Cardiac muscle cell (in vitro differentiated cells and primary cell): Measurements from ENCODE around the gene CCNK. TPM values are rescaled to one million over a fixed set of nuclear protein-coding genes. Genes with fewer than 3 reads are reported as not detected.

Source experiments
- DNase-seq, 2 donors: peaks; one replicate each; pipeline versions ENCODE4 v3.0.0 to v3.0.0-alpha.2; 2010 to 2017; ENCODE audit warnings: low read depth in 1 of 2, low spot score in 1 of 2
- H3K27ac ChIP-seq: fragments of 200-600 bp; sonication (generic); 2 replicates; pipeline ENCODE4 v1.5.1; 2016
- H3K27me3 ChIP-seq: fragments of 200-600 bp; sonication (generic); 2 replicates; pipeline ENCODE4 v1.6.0; 2016; ENCODE audit warnings: control low read depth
- H3K36me3 ChIP-seq: fragments of 200-600 bp; sonication (generic); 2 replicates; pipeline ENCODE4 v1.5.1; 2016; ENCODE audit warnings: control low read depth
- H3K4me1 ChIP-seq: fragments of 200-600 bp; sonication (generic); 2 replicates; pipeline ENCODE4 v1.8.1; 2017; ENCODE audit warnings: low read depth, mild to moderate bottlenecking, mixed run types
- H3K4me3 ChIP-seq: fragments of 200-600 bp; sonication (generic); 2 replicates; pipeline ENCODE4 v1.5.1; 2016; ENCODE audit warnings: mild to moderate bottlenecking
- H3K9me3 ChIP-seq: fragments of 200-600 bp; sonication (generic); 2 replicates; pipeline ENCODE4 v1.5.1; 2017; ENCODE audit warnings: low read depth, mild to moderate bottlenecking, control low read depth
- CTCF ChIP-seq: IDR thresholded peaks from 2 replicates; pipeline ENCODE4 v1.5.1; 2012; ENCODE audit warnings: low read depth, mild to moderate bottlenecking, low read length
- polyA plus RNA-seq: library from polyadenylated mRNA; unstranded; fragments of >200 nt; fragmentation: Nextera tagmentation; extraction: Ambion mirVana; gene quantifications from 2 replicates; pipeline ENCODE4 v1.2.1, GENCODE V29; 2016
- total RNA-seq: library from RNA; depleted of rRNA; stranded (reverse); fragments of >200 nt; gene quantifications from 2 replicates; pipeline ENCODE4 v1.2.3, GENCODE V29; 2016

Gene CCNK
- total and polyA plus RNA-seq, 2 experiments from 2014 or later = 13.3 to 17.3 TPM

GRCh38 chr14:99535448-99535847, 54.2 kb downstream of the CCNK start:
- no peak overlapping the region for H3K27ac ChIP-seq

DNA sequence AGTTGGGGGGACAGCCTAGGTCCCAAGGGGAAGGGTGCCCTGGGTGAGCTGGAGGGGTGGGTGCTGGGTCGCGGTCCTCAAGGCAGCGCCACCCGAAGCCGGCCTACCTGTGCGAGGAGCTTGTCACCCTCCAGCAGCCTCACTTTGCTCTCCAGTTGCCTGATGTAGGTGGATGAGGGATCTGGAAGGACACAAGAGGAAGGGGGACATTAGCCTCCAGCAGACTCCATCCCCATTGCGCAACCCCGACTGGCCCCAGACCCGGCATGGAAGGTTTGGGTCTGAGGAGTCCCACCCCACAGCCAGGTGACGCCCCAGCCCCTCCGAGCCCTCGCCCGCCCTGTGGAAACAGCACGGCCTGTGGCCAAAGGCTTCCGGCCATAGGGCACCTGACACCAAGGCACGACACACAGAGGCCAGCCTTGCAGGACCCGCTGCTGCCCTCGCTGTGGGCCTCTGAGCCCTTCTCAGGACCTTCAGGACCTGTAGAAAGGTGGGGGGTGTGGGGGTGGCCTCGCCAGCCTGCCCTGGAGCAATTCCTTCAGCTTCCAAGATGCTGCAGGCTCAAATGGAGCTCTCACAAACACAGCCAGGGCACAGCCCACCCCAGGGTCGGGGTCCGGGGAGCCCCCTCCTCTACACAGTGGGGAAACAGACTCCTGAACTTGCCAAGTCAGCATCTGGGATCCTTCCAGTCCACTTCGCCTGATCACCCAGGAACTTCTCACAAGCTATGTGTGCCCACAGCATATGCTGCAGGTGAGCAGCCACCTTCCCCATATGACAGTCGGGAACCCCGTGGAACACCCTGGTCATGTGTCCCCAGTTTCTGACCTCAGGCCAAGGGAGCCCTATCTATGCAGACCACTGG, 54.9 kb downstream of the CCNK start:
- H3K4me3 ChIP-seq = no peak overlapping the region
- no peak for DNase-seq
- H3K4me1 ChIP-seq = peaks cover 30% of the 10 kb centered on the region
- H3K9me3 ChIP-seq = no peaks in the 10 kb centered on the region
- no peaks in the 10 kb centered on the region for H3K27me3 ChIP-seq
- TF ChIP-seq CTCF = no peak
- H3K36me3 ChIP-seq = no peaks in the 10 kb centered on the region
- no peak overlapping the region for H3K27ac ChIP-seq

More at GRCh38 chr14:99535448-99535847, 54.2 kb downstream of the CCNK start:
- H3K36me3 ChIP-seq = no peaks in the 10 kb centered on the region
- no peak overlapping the region for H3K4me3 ChIP-seq
- no peak for DNase-seq
- H3K9me3 ChIP-seq = no peaks in the 10 kb centered on the region
- no peak for TF ChIP-seq CTCF
- H3K27me3 ChIP-seq = no peaks in the 10 kb centered on the region
- H3K4me1 ChIP-seq = peaks cover 29% of the 10 kb centered on the region

DNA sequence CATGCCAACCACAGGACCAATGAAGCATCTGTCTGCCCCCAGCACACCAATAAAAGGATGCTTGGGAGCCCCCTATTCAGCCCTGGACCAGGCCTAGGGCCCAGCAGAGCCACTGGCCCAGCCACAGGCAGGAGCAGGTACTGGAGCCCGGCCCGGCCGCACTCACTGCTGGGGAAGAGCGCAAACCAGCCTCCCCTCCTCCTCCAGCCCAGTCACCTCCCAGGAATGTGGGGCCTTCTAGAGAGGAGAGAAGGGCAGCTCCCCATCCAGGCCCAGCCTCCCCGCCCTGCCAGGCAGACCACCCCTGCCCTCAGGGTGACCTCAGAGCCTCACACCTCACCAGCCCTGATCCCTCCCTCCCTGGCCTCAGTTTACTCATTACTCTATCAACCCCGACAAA, 56.2 kb downstream of the CCNK start:
- Histone ChIP-seq H3K4me3 (no peak overlapping the region), H3K36me3 (no peaks in the 10 kb centered on the region), H3K4me1 (peaks cover 38% of the 10 kb centered on the region), H3K27ac (no peak overlapping the region), H3K27me3 (no peaks in the 10 kb centered on the region), H3K9me3 (no peaks in the 10 kb centered on the region)
- TF ChIP-seq CTCF = no peak
- peak in 1 of 2 donors; percentile 82 for DNase-seq

GRCh38 chr14:99538275-99538674, 57.1 kb downstream of the CCNK start:
- peak in 1 of 2 donors; percentile 25 for DNase-seq
- no peak overlapping the region for H3K27ac ChIP-seq

GRCh38 chr14:99538733-99539132, 57.5 kb downstream of the CCNK start:
- DNase-seq = no peak
- H3K9me3 ChIP-seq = no peaks in the 10 kb centered on the region
- TF ChIP-seq CTCF = no peak
- H3K27ac ChIP-seq = no peak overlapping the region
- no peaks in the 10 kb centered on the region for H3K36me3 ChIP-seq
- H3K4me3 ChIP-seq = no peak overlapping the region
- H3K27me3 ChIP-seq = no peaks in the 10 kb centered on the region
- H3K4me1 ChIP-seq = peaks cover 38% of the 10 kb centered on the region

More at GRCh38 chr14:99538275-99538674, 57.1 kb downstream of the CCNK start:
- TF ChIP-seq CTCF = peak; percentile 12
- Histone ChIP-seq H3K36me3 (no peaks in the 10 kb centered on the region), H3K4me1 (peaks cover 38% of the 10 kb centered on the region), H3K27me3 (no peaks in the 10 kb centered on the region), H3K4me3 (no peak overlapping the region), H3K9me3 (no peaks in the 10 kb centered on the region)
